ENCODE data around the gene FOXN1. TPM values are rescaled to one million over a fixed set of nuclear protein-coding genes. Genes with fewer than 3 reads are reported as not detected.

The FOXN1 gene
- total RNA-seq, 1 experiment from 2014 or later = not detected

DNA sequence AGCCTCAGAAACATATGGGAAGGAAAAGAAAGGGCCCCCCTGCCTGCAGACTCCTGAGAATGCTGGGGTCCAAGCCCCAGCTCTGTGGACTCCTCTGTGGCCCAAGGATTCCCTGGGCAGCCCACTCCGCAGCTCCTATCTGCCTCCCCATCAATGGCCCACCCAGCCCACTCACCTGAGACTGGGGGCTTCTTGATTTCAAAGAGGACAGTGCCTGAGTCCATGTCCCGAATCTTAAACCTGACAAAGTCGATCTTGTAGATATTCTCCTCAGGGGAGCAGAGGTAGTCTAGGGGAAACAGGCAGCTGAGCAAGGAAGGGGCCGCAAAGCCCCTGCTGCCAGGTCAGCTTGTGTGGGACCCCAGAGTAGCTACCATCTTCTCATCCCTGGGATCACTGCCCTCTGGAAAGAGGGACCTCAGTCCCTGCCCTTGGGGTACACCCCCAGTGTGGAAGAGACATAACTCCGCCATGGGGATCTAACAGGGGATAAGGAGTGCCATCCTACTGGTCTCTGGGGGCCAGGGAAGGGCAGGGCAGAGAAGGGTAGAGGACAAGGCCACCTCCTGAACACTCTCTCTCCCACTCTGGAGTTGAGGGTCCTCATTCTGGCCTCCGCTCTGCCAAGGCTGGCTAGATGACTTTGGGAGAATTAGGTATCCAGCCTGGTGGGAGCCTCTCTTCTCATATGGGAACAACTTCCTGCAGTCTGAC, 42.4 kb downstream of the FOXN1 start:
- Histone ChIP-seq H3K36me3 (ENCODE audit: low read depth, low read length) (no peaks in the 10 kb centered on the region; the same call in 1 of the 2 replicates), H3F3A (ENCODE audit: low read length, unreplicated experiment) (no peaks in the 10 kb centered on the region), H3K9ac (ENCODE audit: low read length) (no peak overlapping the region), H4K20me1 (ENCODE audit: low read length) (no peaks in the 10 kb centered on the region), H3K9me3 (ENCODE audit: low read length) (no peaks in the 10 kb centered on the region), H2AFZ (ENCODE audit: low read length) (no peak overlapping the region), H3K4me1 (ENCODE audit: insufficient read depth, low read length) (0 out of 2 replicates have a peak, but pooled peaks cover 8% of the 10 kb centered on the region), H3K9me2 (replicated peaks; ENCODE audit: low read length) (no peaks in the 10 kb centered on the region), H3K27ac (ENCODE audit: low read length) (no peak overlapping the region), H3K27me3 (ENCODE audit: low read length) (no peaks in the 10 kb centered on the region), H3K4me3 (ENCODE audit: low read length) (no peak overlapping the region), H3K79me2 (ENCODE audit: low read length) (peaks cover 10% of the 10 kb centered on the region; the same call in 1 of the 2 replicates), H3K4me2 (ENCODE audit: low read length) (no peak overlapping the region)
- no peak for DNase-seq
- ChIA-PET POLR2A (ENCODE audit: unreplicated experiment) (no interaction called here), CTCF (no interaction called here)
- intact Hi-C loops (cut with micrococcal nuclease) = loop anchor here (1.0 to 10.0 kb wide), 2 partner anchors 65 to 144 kb away; partner anchors contain the start of gene SLC46A1
- TF ChIP-seq EZH2phosphoT487 (IDR thresholded peaks at IDR 0.05; ENCODE audit: borderline replicate concordance, low read length) (no peak), EZH2 (IDR thresholded peaks at IDR 0.05; ENCODE audit: low read length, unreplicated experiment) (no peak)
- TF ChIP-seq, protein P1, sequence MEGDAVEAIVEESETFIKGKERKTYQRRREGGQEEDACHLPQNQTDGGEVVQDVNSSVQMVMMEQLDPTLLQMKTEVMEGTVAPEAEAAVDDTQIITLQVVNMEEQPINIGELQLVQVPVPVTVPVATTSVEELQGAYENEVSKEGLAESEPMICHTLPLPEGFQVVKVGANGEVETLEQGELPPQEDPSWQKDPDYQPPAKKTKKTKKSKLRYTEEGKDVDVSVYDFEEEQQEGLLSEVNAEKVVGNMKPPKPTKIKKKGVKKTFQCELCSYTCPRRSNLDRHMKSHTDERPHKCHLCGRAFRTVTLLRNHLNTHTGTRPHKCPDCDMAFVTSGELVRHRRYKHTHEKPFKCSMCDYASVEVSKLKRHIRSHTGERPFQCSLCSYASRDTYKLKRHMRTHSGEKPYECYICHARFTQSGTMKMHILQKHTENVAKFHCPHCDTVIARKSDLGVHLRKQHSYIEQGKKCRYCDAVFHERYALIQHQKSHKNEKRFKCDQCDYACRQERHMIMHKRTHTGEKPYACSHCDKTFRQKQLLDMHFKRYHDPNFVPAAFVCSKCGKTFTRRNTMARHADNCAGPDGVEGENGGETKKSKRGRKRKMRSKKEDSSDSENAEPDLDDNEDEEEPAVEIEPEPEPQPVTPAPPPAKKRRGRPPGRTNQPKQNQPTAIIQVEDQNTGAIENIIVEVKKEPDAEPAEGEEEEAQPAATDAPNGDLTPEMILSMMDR (conservative IDR thresholded peaks at IDR 0.05; ENCODE audit: low read depth, low read length) = peak; percentile 3; the same call in 1 of the 2 replicates
- ATAC-seq = no peak
- no TSS peak for BruUV-seq (replicated peaks)

DNA sequence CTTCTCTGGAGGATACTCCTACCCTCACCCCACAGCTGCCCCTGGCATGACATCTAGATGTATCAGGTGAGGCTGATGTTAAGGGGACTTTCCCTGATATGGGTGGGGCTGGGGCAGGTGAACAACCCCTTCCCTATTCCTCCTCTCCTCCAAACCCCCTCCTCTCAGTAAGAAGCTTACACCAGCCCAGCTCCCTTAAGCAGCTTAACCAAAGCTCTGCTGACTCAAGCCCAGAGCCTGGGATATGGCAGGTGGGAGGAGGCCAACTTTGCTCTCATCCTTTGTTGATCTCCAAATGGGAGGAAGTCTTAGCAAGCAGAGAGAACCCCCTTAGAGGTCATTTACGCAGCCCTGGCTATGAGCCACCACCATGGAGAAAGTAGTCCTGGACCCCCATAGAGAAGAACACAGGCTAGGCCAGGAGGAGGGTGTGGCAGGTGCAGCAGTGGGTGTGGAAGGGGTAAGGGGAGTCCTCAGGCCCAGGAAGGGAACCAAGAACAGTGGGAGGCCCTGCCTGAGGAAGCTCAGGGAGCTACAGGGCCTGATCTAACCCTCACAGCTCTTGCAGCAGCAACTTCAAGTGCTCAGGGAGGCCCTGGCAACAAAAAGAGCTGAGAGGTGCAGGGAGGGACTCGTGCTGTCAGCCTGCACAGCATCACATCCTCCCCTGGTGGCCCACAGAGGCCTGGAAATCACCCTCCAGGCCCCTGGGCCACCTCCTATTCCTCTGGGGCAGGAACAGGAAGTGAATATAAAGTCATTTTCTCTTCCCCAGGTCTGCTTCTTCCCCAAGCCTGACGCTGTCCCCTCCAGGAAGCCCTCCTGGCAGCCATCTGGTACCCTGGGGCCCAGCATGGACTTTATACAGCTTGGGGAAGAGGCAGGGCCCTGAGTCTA, 43.3 kb downstream of the FOXN1 start:
- TF ChIP-seq, protein P1 (conservative IDR thresholded peaks at IDR 0.05; ENCODE audit: low read depth, low read length) = no peak
- TF ChIP-seq EZH2phosphoT487 (IDR thresholded peaks at IDR 0.05; ENCODE audit: borderline replicate concordance, low read length) (no peak), EZH2 (IDR thresholded peaks at IDR 0.05; ENCODE audit: low read length, unreplicated experiment) (no peak)
- no peak for ATAC-seq
- Histone ChIP-seq H3K9me2 (replicated peaks; ENCODE audit: low read length) (no peaks in the 10 kb centered on the region), H3K4me2 (ENCODE audit: low read length) (no peak overlapping the region), H3K9me3 (ENCODE audit: low read length) (no peaks in the 10 kb centered on the region), H3K4me1 (ENCODE audit: insufficient read depth, low read length) (0 out of 2 replicates have a peak, but pooled peaks cover 8% of the 10 kb centered on the region), H3F3A (ENCODE audit: low read length, unreplicated experiment) (no peaks in the 10 kb centered on the region), H3K9ac (ENCODE audit: low read length) (no peak overlapping the region), H2AFZ (ENCODE audit: low read length) (no peak overlapping the region), H3K27me3 (ENCODE audit: low read length) (no peaks in the 10 kb centered on the region), H3K79me2 (ENCODE audit: low read length) (peaks cover 10% of the 10 kb centered on the region; the same call in 1 of the 2 replicates), H3K4me3 (ENCODE audit: low read length) (no peak overlapping the region), H4K20me1 (ENCODE audit: low read length) (no peaks in the 10 kb centered on the region), H3K36me3 (ENCODE audit: low read depth, low read length) (no peaks in the 10 kb centered on the region; the same call in 1 of the 2 replicates), H3K27ac (ENCODE audit: low read length) (no peak overlapping the region)
- ChIA-PET POLR2A (ENCODE audit: unreplicated experiment) (no interaction called here), CTCF (no interaction called here)
- no TSS peak for BruUV-seq (replicated peaks)
- DNase-seq = no peak
- intact Hi-C loops (cut with micrococcal nuclease) = loop anchor here (10.0 kb wide), 1 partner anchor 145 kb away; the partner anchor contains the start of gene SLC46A1

All from PC-3 (cell line).